PC-3 (cell line): ENCODE data around the gene FSTL4. TPM values are rescaled to one million over a fixed set of nuclear protein-coding genes. Genes with fewer than 3 reads are reported as not detected.

Experiments
- ATAC-seq: fragments of 200-7000 bp; cut with Tn5 transposase; 2 replicates; pipeline ENCODE4 v1.9.1; 2020; ENCODE audit warnings: mild to moderate bottlenecking, moderate library complexity
- BruUV-seq: library from RNA; stranded (reverse); fragments of 400-500 nt; replicated peaks from 2 replicates; lab custom pipeline; 2021; lab: Mats Ljungman, UMichigan
- CTCF ChIA-PET: fragments of 300-600 bp; sonication (Branson Sonifier 250); formaldehyde crosslinking; loops from one replicate; lab custom pipeline; 2022; ENCODE audit warnings: antibody characterized with exemption; lab: Charles Lee
- POLR2A ChIA-PET: fragments of 300-600 bp; sonication (Branson Sonifier 250); formaldehyde crosslinking; loops from one replicate; lab custom pipeline; 2022; ENCODE audit warnings: antibody characterized with exemption; ENCODE audit not compliant: unreplicated experiment; lab: Charles Lee
- DNase-seq: peaks from one replicate; pipeline ENCODE4 v3.0.0-alpha.2; 2015
- H2AFZ ChIP-seq: fragments of 300-600 bp; sonication (generic); 2 replicates; pipeline ENCODE4 v1.6.0; 2016; ENCODE audit warnings: antibody characterized with exemption, low read length
- H3F3A ChIP-seq: fragments of 300-600 bp; sonication (generic); one replicate; pipeline ENCODE4 v1.6.0; 2017; ENCODE audit warnings: antibody characterized with exemption, low read length, control low read depth, mild to moderate bottlenecking; ENCODE audit not compliant: unreplicated experiment
- H3K27ac ChIP-seq: fragments of 300-600 bp; sonication (generic); 2 replicates; pipeline ENCODE4 v1.5.1; 2016; ENCODE audit warnings: mild to moderate bottlenecking, low read length
- H3K27me3 ChIP-seq: fragments of 300-600 bp; sonication (generic); 2 replicates; pipeline ENCODE4 v1.6.1; 2016; ENCODE audit warnings: low read length, mixed read lengths
- H3K36me3 ChIP-seq: fragments of 300-600 bp; sonication (generic); 2 replicates; pipeline ENCODE4 v1.6.1; 2016; ENCODE audit warnings: low read depth, mixed run types, low read length, mixed read lengths
- H3K4me1 ChIP-seq: fragments of 300-600 bp; sonication (generic); 2 replicates; pipeline ENCODE4 v1.5.1; 2016; ENCODE audit warnings: low read length; ENCODE audit not compliant: insufficient read depth
- H3K4me2 ChIP-seq: fragments of 300-600 bp; sonication (generic); 2 replicates; pipeline ENCODE4 v1.6.0; 2016; ENCODE audit warnings: low read length
- H3K4me3 ChIP-seq: fragments of 300-600 bp; sonication (generic); 2 replicates; pipeline ENCODE4 v1.5.1; 2016; ENCODE audit warnings: mild to moderate bottlenecking, low read length, mixed read lengths
- H3K79me2 ChIP-seq: fragments of 300-600 bp; sonication (generic); 2 replicates; pipeline ENCODE4 v1.6.1; 2017; ENCODE audit warnings: low read length, mixed read lengths
- H3K9ac ChIP-seq: fragments of 300-600 bp; sonication (generic); 2 replicates; pipeline ENCODE4 v1.6.0; 2016; ENCODE audit warnings: mild to moderate bottlenecking, low read length
- H3K9me2 ChIP-seq: fragments of 300-600 bp; sonication (generic); replicated peaks from 2 replicates; pipeline ENCODE4 v1.6.1; 2016; ENCODE audit warnings: mixed run types, low read length, mixed read lengths
- H3K9me3 ChIP-seq: fragments of 300-600 bp; sonication (generic); 2 replicates; pipeline ENCODE4 v1.6.1; 2016; ENCODE audit warnings: low read length, mixed read lengths
- H4K20me1 ChIP-seq: fragments of 300-600 bp; sonication (generic); 2 replicates; pipeline ENCODE4 v1.6.1; 2016; ENCODE audit warnings: low read length, mixed read lengths
- EZH2 ChIP-seq: fragments of 300-600 bp; sonication (generic); IDR thresholded peaks from one replicate; pipeline ENCODE4 v1.6.1; 2017; ENCODE audit warnings: antibody characterized with exemption, mild to moderate bottlenecking, low read length; ENCODE audit not compliant: unreplicated experiment
- EZH2phosphoT487 ChIP-seq: fragments of 300-600 bp; sonication (generic); IDR thresholded peaks from 2 replicates; pipeline ENCODE4 v1.6.1; 2018; ENCODE audit warnings: mild to moderate bottlenecking, antibody characterized with exemption, low read length, borderline replicate concordance
- intact Hi-C: fragments of 100-400 bp; cut with micrococcal nuclease; formaldehyde crosslinking; loops from 2 replicates; pipeline ENCODE4 v1.9.0; 2023
- total RNA-seq: library from RNA; depleted of rRNA; stranded (reverse); fragments of >200 nt; gene quantifications from 2 replicates; pipeline ENCODE4 v1.2.3, GENCODE V29; 2014
- TF ChIP-seq, protein P1 (sequence below): fragments of 300-600 bp; sonication (generic); conservative IDR thresholded peaks from 2 replicates; pipeline ENCODE4 v1.5.1; 2017; ENCODE audit warnings: antibody characterized with exemption, low read depth, mild to moderate bottlenecking, low read length

Gene FSTL4
- total RNA-seq, 1 experiment from 2014 or later: 4.2 TPM

GRCh38 chr5:133425222-133425621 lies 187.1 kb downstream of the FSTL4 start:
- Histone ChIP-seq H4K20me1 (no peaks in the 10 kb centered on the region), H3K9ac (no peak overlapping the region), H3K9me2 (no peaks in the 10 kb centered on the region), H3K79me2 (no peaks in the 10 kb centered on the region), H3K4me2 (no peak overlapping the region), H3K27ac (no peak overlapping the region), H3K27me3 (no peaks in the 10 kb centered on the region), H3K36me3 (no peaks in the 10 kb centered on the region), H3K4me1 (no peaks in the 10 kb centered on the region), H3K4me3 (no peak overlapping the region), H3F3A (no peaks in the 10 kb centered on the region), H3K9me3 (no peaks in the 10 kb centered on the region), H2AFZ (no peak overlapping the region)
- no peak for DNase-seq
- ATAC-seq: no peak
- TF ChIP-seq, protein P1, sequence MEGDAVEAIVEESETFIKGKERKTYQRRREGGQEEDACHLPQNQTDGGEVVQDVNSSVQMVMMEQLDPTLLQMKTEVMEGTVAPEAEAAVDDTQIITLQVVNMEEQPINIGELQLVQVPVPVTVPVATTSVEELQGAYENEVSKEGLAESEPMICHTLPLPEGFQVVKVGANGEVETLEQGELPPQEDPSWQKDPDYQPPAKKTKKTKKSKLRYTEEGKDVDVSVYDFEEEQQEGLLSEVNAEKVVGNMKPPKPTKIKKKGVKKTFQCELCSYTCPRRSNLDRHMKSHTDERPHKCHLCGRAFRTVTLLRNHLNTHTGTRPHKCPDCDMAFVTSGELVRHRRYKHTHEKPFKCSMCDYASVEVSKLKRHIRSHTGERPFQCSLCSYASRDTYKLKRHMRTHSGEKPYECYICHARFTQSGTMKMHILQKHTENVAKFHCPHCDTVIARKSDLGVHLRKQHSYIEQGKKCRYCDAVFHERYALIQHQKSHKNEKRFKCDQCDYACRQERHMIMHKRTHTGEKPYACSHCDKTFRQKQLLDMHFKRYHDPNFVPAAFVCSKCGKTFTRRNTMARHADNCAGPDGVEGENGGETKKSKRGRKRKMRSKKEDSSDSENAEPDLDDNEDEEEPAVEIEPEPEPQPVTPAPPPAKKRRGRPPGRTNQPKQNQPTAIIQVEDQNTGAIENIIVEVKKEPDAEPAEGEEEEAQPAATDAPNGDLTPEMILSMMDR: no peak
- no peak for TF ChIP-seq EZH2
- TF ChIP-seq EZH2phosphoT487: no peak
- CTCF ChIA-PET: no interaction called here
- intact Hi-C loops: no loop called here
- POLR2A ChIA-PET: no interaction called here
- no TSS peak for BruUV-seq

DNA sequence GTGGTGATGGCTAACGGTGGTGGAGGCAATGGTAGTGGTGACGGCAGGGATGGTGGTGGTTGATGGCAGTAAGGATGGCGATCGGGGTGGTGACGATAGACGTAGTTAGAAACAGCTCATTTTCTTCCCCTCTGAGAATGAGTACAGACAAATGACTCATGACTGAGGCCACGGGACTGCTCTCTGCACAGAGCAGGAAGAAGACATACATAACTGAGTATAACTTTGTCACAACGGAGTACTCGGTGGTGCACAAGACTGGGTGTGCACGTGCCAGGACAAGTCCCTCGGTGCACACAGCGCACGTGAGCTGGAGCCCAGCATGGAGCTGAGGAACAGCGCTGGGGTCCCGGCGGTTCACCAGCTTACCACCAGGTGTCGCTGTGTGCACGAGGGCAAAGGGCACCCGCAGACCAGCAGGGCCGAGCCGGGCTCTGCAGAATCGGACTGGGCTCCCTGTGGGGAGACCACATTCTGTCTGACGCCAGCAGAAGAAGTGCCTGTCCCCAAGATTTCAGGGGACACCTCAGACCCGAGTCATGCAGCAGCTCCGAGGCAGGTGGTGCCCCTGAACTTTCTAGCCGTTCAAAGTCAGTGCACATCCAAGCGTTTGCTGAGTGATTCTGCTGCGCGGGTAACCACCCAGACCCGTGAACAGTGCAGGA lies 188.6 kb downstream of the FSTL4 start:
- H3K27ac ChIP-seq: no peak overlapping the region
- H2AFZ ChIP-seq: peak overlapping the region; percentile 60; the same call in 1 of the 2 replicates
- DNase-seq: peak; percentile 48
- POLR2A ChIA-PET: interaction anchor here (0.6 kb wide), 1 partner anchor 646 kb away, joined by 4 read pairs; the partner anchor contains the start of gene SEPTIN8
- no TSS peak for BruUV-seq
- H3K4me2 ChIP-seq: peak overlapping the region; percentile 51; the same call in 1 of the 2 replicates
- H3K9me3 ChIP-seq: no peaks in the 10 kb centered on the region
- H3K4me3 ChIP-seq: no peak overlapping the region
- no peaks in the 10 kb centered on the region for H3K4me1 ChIP-seq
- no peaks in the 10 kb centered on the region for H4K20me1 ChIP-seq
- intact Hi-C loops: loop anchor here (2.0 to 5.0 kb wide), 2 partner anchors 187 to 519 kb away; no protein-coding TSS in a partner anchor
- H3K36me3 ChIP-seq: no peaks in the 10 kb centered on the region
- peak; percentile 88 for ATAC-seq
- CTCF ChIA-PET: interaction anchor here (0.5 to 1.0 kb wide), 3 partner anchors 10 to 153 kb away, joined by 3 to 4 read pairs (median 3); no protein-coding TSS in a partner anchor
- no peak overlapping the region for H3K9ac ChIP-seq
- no peaks in the 10 kb centered on the region for H3K9me2 ChIP-seq
- H3K79me2 ChIP-seq: no peaks in the 10 kb centered on the region
- no peaks in the 10 kb centered on the region for H3F3A ChIP-seq
- TF ChIP-seq EZH2phosphoT487: no peak
- TF ChIP-seq, protein P1: peak; percentile 84
- TF ChIP-seq EZH2: no peak
- H3K27me3 ChIP-seq: no peaks in the 10 kb centered on the region
